DMS79 treated with DMSO at 0.1 percent for 48 hours (cell line): ENCODE results near the gene DSTN.
A peak's percentile ranks its signal among the peaks of the same experiment; 100 is the strongest.

ENCODE experiments used
- DNase-seq: peaks from one replicate; lab custom pipeline; 2025; lab: John Stamatoyannopoulos, UW

DSTN gene

GRCh38 chr20:17637985-17638640, 68.2 kb downstream of the DSTN start:
- DNase-seq, result no peak

GRCh38 chr20:17638835-17639407, 69.0 kb downstream of the DSTN start:
- DNase-seq, result no peak

GRCh38 chr20:17640146-17640874, 70.4 kb downstream of the DSTN start:
- DNase-seq, result no peak

GRCh38 chr20:17640875-17641378, 71.1 kb downstream of the DSTN start:
- DNase-seq, result no peak

GRCh38 chr20:17641520-17641964, 71.7 kb downstream of the DSTN start:
- DNase-seq, result no peak

GRCh38 chr20:17641993-17642392, 72.1 kb downstream of the DSTN start:
- no peak for DNase-seq

- peak; percentile 3 for DNase-seq
These were observed 72.8 kb downstream of the DSTN start for GRCh38 chr20:17642404-17643269.

GRCh38 chr20:17643531-17644188, 73.8 kb downstream of the DSTN start:
- peak; percentile 20 for DNase-seq

- DNase-seq, result peak; percentile 11
These were observed 74.6 kb downstream of the DSTN start for GRCh38 chr20:17644451-17644850.

- no peak for DNase-seq
These were observed 75.1 kb downstream of the DSTN start for GRCh38 chr20:17645010-17645409.

- DNase-seq, result no peak
These were observed 75.8 kb downstream of the DSTN start for GRCh38 chr20:17645546-17646208.

GRCh38 chr20:17646209-17646960, 76.5 kb downstream of the DSTN start:
- peak; percentile 62 for DNase-seq

GRCh38 chr20:17646961-17647301, 77.1 kb downstream of the DSTN start:
- peak; percentile 63 for DNase-seq

GRCh38 chr20:17647391-17648314, 77.8 kb downstream of the DSTN start:
- no peak for DNase-seq

GRCh38 chr20:17648315-17648646, 78.4 kb downstream of the DSTN start:
- no peak for DNase-seq

GRCh38 chr20:17648791-17649730, 79.2 kb downstream of the DSTN start:
- DNase-seq, result peak; percentile 68

- peak; percentile 4 for DNase-seq
These were observed 80.6 kb downstream of the DSTN start for GRCh38 chr20:17650301-17651128.
